DMS79 (cell line): ENCODE data around the gene BORCS6.

Source experiments
- DNase-seq: peaks from one replicate; lab custom pipeline; 2025; lab: John Stamatoyannopoulos, UW

The BORCS6 gene

GRCh38 chr17:8210761-8211458 is 20.9 kb upstream of the BORCS6 start:
- DNase-seq, result no peak

DNA sequence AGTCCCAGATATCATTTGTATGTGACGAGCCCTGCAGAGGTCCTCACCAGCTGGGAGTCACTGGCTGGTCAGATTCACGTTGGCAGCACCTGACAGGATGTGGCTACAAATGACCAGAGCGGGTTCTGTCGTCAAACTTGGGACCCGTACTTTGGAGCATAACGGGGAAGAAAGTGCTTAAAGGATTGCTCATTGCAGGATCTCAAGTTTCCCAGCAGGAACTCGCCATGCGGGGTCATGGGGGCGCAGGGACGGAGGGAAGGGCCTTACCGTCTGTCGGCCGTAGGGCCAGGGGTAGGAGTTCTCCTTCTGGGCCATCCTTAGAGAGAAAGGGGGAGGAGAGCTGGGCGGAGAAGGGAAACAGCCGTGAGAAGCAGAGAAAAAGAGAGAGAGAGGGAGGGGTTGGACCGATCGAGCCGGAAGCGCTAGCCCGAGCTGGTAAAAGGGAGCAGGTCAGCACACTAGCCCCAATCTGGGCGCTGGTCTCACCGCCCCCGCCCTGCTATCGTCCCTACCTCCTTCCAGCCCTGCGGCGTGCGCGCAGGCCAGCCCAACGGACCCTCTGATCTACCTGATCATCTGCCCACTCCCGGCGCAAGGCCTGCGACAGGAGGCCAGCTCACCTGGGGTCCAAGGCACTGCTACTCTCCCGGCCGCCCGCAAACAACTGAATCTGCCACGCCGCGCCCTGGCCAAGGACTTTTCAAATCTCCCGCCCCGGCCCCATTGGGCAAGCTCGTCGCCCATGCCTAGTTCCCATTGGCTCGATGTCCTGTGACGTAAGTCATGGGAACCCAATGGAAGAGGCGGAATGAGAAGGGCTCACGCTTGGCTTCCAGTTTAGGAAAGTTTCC is 20.2 kb upstream of the BORCS6 start, which contains the start of gene AURKB:
Gene AURKB (minus strand): TSS at position 669 of the 854 bp plus-strand sequence. CDS start 351 bp downstream, at position 318.
- DNase-seq, result peak; percentile 93

- DNase-seq, result no peak
Observed at GRCh38 chr17:8206536-8206935, 16.6 kb upstream of the BORCS6 start.

GRCh38 chr17:8204761-8205555 is 15.0 kb upstream of the BORCS6 start:
- no peak for DNase-seq

GRCh38 chr17:8192070-8192815 is 2.3 kb upstream of the BORCS6 start:
- no peak for DNase-seq

DNA sequence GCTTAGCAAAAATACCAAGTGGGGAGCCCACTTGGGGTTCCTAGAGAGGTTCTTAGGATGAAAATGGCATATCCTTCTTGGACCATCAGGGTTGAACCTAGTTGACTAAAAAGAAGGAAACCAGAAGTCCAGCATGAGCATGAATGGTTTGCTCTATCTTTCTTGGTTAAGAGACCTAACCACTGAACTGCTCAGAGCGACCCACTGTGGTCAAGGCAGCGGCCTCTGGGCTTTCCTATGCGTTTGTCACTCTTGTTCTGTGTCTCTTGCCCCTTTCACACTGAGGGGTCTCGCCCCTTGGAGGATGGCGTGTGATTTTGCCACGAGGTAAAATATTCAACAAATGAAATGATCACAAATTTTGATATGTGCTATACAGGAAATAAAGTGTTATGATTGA is 526 bp upstream of the BORCS6 start:
- no peak for DNase-seq

DNA sequence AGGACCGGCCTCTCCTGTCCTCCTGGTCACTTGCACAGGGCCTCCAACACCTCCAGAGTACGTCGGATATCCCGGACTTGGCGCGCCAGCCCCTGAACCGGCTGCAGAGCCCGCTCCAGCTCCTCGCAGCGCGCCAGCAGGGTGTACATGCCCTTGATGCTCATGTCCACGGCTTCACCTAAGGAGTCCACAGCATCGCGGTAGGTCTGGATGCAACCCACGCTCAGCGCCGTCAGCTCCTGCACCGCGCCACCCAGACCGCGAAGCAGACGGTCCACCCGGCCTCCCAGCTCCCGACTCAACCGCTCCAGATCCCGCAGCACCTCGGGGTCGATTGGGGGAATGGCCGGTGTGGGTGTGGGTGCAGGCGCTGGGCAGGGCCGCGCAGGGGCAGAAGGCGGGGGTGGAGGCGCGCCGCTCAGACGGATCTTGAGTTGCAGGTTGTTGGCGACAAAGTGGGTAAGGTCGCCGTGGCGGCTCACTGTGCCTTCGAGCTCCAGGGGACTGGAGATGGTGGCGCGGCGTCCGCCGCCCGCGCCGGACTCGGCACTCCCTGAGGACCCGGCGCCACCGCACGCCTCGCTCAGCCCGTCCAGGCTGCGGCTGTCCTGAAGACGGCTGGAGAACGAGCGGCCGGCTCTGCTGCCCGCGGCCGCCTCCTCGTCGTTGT is 804 bp downstream of the BORCS6 start:
- no peak for DNase-seq

- no peak for DNase-seq
Observed at GRCh38 chr17:8188263-8188839, 1.6 kb downstream of the BORCS6 start.

- DNase-seq, result peak; percentile 97
Observed at GRCh38 chr17:8187517-8188262, 2.3 kb downstream of the BORCS6 start.

DNA sequence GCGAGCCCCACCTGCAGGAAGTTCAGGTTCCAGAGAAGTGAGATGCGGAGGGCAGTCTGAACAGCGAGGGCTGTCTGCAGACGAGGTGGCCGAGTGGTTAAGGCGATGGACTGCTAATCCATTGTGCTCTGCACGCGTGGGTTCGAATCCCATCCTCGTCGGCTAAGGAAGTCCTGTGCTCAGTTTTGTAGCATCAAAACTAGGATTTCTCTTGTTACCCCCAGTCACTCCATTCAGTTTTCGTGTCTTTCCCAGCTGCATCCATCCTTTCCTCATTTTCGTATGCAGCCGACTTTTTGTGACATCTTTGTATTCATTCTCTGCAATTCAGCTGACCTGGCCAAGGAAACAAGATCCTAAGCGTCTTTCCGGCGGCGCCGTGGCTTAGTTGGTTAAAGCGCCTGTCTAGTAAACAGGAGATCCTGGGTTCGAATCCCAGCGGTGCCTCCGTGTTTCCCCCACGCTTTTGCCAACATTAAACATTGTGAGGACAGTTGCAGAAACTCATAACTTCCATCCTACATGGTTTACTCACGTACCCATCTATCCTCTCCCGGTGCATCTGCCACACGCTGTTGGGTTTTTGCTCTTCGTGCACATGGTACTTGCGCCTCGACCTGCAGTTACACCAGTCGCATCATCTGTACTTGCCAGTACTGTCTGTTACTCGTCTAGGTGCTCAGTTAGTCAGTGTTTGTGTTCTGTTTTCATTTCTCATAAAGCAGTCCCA is 3.0 kb downstream of the BORCS6 start:
- DNase-seq, result peak; percentile 90

DNA sequence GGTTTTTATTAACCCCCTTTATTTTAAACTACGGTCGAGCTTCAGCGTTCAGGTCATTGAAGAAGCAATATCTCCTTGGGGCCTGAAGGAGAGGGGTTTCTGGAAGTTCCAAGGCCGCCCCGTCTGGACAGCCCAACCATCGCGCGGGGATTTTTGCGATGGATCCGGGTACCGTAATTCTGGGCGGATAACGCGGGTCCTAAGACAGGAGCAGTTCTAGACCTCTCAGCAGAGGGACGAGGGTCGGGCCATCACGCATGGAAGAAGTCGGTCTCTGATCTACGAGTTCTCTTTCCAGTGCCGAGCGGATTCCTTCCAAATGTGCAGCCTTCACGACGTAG is 3.6 kb downstream of the BORCS6 start:
- no peak for DNase-seq

DNA sequence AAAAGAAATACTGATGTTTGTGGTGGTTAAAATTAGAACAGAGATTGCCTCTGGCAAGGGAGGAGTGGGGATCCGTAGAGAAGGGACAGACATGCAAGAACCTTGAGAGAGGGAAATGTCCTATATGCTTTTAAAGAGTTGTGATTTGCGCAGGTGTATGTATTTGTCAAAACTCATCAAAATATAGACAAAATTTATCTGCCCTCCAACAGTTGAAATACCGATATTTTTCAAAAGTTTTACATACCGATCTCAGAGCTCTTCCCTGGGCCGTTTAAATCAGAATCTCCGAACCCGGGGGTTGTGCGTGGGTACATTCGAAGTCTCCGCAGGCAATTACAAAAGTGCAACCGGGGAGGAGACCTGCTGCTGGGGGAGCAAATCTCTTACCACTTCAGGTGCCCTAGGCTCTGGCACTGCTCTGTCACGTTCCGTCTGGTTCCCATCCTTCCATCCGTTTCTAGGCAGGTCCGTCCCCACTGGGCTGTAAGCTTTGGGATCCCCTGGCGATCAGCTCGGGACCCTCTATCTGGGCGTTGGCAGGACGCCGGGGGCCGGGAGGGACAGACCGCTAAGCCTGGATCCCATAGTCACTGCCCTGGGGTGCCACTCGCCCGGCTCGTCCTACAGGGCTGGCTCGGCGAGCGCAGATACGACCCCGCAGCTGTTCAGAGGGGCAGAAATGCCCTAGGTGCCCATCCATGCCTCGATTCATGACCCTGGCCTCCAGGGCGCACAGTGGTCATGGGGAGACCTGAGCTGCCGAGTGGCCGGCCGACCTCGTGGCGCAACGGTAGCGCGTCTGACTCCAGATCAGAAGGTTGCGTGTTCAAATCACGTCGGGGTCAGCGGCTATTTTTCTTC is 4.2 kb downstream of the BORCS6 start:
- peak; percentile 42 for DNase-seq

DNA sequence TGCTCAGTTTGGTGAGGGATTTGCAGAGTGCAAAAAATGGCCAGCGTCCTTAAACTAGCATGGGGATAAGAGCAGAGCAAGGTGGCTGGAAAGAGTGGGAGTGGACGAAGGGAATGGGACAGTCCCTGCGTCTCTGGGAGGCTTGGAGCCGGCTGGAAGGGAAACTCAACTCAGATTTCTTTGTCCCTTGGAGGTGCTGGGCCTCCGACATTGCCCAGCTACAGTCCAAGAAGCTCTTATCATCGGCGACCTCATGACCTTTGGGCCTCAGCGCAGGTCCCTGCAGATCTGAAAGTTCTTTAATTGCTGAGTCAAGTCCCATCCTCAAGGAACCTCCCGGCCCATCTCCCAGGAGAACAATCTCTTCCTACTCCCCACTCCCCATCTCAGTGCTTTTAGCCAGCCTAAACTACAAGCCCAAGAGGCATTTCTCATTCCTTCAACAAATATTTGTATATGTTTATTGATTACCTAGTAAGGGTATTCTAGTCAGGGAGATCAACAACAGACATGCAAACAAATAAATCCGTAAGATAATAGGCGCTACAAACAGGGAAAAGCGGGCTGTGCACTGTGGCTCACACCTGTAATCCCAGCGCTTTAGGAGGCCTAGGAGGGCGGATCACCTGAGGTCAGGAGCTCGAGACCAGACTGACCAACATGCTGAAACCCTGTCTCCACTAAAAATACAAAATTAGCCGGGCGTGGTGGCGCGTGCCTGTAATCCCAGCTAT is 12.8 kb downstream of the BORCS6 start:
- DNase-seq, result no peak

- DNase-seq, result peak; percentile 82
Observed at GRCh38 chr17:8176197-8176940, 13.6 kb downstream of the BORCS6 start, which contains the start of gene TMEM107. TMEM107 (minus strand) TSS chr17:8176380; CDS start chr17:8176286, 94 bp downstream.

DNA sequence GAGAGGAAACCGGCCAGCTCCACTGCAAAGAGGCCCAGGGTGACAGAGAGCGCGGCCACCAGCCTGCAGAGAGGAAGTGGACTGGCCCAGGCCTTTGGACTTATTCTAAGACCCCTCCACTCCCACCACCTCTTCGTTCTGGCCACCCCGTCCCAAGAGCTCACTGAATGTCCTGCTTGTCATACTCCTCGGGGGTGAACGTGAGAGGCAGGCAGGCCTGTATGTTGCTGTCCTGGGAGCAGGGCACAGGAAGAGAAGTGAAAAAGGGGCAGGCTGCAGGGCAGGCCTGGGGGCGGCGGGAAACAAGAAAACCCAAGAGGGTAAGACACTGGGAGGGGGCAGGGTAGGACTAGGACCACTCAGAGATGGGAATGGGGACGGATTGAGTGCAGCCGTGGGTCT is 14.2 kb downstream of the BORCS6 start:
- no peak for DNase-seq

DNA sequence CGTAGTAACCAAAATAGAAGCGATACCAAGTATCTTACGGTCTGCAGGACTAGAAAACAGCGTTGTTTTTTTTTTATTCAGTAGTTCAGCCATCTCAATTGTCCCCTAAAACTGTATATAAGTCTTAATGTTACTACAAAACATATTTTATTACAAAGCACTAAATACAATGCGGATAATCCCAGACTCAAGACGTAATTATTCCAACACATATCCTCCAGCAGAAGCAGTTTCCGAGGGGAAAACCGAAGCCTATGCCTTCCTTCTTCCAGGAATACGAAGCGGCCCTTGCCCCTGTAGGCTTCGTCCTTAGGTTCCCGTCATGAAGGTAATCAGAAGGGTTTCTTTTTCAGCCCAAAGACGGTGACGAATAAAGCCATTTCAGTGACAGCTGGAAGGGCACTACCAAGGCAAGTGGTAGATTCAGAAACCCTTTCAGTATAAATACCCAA is 16.1 kb downstream of the BORCS6 start:
- DNase-seq, result peak; percentile 50
